CD1c-positive myeloid dendritic cell (primary cell): Measurements from ENCODE around the gene HSFX3.
"Not testable (repeated sequence)": the region's sequence is repeated elsewhere in the genome, so short reads cannot be mapped to it uniquely, and the experiment has no call there.

Source experiments
- DNase-seq: peaks from one replicate; pipeline ENCODE4 v3.0.0-alpha.2; 2016; ENCODE audit errors: extremely low spot score

HSFX3 gene

DNA sequence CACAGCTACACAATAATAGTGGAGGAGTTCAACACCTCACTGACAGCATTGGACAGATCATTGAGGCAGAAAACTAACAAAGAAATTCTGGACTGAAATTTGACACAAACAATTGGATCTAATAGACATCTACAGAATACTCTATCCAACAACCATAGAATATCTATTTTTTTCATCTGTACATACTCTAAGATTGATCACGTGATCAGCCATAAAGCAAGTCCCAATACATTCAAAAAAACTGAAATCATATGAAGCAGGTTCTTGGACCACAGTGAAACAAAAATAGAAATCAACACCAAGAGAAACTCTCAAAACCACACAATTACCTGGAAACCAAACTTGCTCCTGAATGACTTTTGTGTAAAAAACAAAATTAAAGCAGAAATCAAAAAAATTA lies 32.4 kb downstream of the HSFX3 start:
- DNase-seq: no peak

DNA sequence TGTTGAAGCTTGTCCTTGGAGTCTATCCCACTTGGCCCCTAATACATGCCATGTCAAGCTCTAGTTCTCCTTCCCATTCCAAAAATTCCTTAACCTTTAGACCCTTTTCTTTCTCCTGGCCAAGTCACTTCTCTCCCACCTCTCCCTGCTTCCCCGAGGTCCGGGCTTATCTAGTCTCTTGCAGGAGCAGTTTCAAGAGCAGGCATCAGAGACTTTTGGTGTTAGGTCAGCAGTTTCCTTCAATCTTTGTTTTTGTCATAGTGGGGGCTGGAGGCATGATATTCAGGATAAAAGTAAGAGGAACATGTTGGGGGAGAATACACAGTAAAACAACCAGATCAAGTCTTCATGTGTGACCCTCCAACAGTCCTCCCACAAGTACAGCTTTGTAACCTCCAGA lies 33.1 kb downstream of the HSFX3 start:
- DNase-seq: no peak

- DNase-seq: peak; percentile 37
These were observed 33.6 kb downstream of the HSFX3 start for GRCh38 chrX:149515954-149516602.

DNA sequence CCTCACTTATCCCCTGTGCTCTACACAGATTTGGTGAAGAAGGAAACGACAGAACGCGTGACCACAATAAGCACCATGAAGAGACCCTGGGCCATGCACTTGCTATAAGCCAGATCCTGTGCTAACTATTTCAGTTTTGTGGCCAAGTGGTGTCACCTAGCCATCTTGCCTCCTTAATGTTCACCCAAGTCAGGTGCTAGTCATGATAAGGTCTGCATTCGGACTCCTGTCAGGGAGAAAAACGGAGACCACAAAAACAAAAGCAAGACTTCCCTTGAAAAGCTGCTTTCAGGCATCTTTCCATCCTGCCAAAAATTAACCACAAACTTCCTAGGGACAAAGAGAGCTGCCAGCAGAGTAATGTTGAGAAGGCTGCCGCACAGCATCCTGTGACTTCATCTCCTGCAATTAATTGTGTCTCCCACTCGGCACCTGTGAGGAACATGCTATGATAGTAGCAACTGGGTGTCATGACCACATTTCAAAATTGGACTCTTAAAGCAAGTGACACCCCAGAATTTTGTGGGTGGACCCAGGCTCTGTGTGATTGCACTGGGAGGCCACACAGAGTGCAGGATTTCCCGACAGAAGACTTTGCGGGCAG lies 35.8 kb downstream of the HSFX3 start:
- DNase-seq: peak; percentile 12

- peak; percentile 66 for DNase-seq
These were observed 37.4 kb downstream of the HSFX3 start for GRCh38 chrX:149512225-149512885.

DNA sequence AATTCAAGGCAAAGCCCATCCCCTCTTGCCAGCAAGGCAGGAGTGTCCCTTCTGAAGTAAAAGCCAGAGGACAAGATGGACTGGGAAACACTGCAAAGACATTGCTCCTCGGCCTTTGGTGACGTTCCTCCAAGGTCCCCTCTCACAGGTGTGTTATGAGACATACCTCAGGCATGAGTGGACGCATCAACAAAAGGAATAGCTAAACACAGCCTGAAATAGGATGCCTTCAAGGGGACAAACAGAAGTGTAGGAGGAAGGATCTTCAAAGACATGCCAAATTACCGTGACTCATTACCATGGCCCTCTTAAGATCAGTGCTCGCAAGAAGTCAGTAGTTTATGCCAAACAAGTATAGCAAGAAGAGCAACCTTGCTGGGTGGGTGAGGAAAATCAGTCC lies 38.6 kb downstream of the HSFX3 start:
- no peak for DNase-seq

DNA sequence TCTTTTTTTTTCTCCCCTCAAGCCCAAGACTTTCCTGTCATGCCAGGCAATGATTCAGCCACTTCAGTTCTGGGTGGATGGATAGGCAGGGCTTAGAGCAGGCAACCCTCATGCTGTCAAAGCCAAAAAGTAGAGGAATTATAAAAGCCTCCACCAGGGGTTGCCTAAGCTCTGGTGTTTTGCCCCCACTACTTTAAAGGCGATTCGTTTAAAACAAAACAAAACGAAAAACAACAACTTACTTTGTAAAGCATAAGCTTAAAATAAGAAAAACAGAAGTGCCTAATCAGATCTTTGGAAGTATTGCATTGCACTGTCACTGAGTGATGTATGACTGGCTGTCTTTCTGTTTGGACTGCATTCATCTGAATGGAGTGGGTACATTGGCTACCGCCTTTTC lies 39.3 kb downstream of the HSFX3 start:
- peak; percentile 51 for DNase-seq

DNA sequence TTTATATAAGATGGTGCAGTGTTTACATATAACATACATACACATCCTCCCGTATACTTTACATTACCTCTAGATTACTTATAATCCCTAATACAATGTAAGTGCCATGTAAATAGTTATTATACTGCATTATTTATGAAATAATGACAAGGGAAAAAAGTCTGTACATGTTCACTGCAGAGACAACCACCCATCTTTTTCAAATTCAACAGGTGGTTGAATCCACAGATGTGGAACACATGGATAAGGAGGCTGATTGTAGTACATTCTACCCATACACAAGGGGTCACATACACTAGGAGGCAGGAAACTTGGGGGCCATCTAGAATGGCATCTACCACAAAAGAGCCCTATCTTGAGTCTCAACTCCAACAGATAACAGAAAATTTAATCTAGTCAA lies 41.3 kb downstream of the HSFX3 start:
- DNase-seq: no peak

GRCh38 chrX:149506349-149506748 lies 43.4 kb downstream of the HSFX3 start:
- no peak for DNase-seq

DNA sequence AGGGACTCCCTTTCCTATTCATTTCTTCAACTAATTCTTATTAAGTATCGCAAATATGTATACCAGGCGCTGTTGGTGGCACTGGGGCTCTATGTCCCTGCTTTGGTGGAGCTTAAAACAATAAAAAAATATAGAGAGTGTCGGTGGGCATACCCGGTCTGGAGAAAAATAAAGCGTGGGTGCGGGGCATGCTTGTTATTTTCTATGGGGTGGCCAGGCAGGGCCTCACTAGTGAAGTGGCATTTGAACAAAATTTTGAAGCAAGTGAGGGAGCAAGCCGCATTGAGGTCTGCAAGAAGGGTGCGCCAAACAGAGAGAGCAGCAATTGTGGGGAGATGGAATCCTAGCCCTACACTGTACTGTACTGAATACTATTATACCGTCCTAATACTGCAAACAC lies 44.1 kb downstream of the HSFX3 start:
- DNase-seq: no peak

GRCh38 chrX:149504915-149505651 lies 44.6 kb downstream of the HSFX3 start, which contains the start of gene IDS:
TSS of gene IDS (minus strand) at chrX:149505306. CDS start at chrX:149505137, 169 bp downstream.
- peak; percentile 94 for DNase-seq

GRCh38 chrX:149504226-149504914 lies 45.4 kb downstream of the HSFX3 start:
- peak; percentile 66 for DNase-seq

- peak; percentile 71 for DNase-seq
These were observed 46.3 kb downstream of the HSFX3 start for GRCh38 chrX:149503446-149503845.

DNA sequence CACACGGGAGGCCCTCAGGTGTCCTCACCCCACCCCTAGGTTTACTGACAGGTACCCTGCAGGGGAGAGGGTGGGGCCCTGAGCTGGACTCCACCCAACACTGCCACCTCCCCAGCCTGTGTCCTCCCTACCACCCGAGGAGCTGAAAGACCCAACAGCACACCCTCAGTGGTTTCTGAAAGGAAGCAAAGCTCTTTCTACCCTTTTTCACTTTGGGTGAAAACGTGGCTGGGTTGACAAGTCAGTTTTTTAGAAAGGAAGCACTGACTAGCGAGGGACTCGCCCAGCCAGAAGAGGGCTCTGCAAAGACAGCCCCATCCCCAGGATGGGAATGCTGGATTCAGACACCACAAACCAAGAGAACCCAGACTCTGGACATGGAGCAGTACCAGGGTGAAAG lies 46.8 kb downstream of the HSFX3 start:
- DNase-seq: not testable (repeated sequence)

DNA sequence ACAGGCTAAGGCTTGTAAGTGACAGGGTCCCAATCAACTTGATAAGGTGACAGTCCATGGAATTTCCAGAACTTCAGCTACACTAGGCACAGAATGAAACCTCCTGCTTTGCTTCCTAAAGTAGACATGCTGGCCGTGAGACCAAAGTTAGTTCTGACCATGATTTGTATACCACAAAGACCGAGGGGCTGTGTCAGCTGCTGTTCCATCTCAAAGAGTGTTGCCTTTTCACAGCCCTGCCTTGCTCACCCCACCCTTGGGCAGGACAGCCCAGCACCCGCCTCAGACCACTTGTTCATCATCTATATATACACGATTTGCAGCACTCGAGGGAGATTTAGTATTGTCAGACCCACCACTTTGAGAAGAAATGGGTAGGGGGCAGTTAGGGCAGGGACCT lies 50.0 kb downstream of the HSFX3 start:
- no peak for DNase-seq

DNA sequence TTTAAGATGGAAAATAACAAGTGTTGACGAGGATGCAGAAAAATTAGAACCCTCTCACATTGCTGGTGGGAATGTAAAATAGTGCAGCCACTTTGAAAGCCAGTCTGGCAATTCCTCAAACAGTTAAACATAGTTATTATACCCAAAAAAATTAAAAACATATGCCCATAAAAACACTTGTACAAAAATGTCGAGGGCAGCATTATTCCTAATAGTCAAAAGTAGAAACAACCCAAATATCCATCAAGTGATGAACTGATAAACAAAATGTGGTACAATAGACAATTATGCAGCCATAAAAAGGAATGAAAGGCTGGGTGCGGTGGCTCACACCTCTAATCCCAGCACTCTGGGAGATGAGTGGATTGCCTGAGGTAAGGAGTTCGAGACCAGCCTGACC lies 51.0 kb downstream of the HSFX3 start:
- DNase-seq: no peak
